ENCODE data around the gene RNF223. TPM values are rescaled to one million over a fixed set of nuclear protein-coding genes. Genes with fewer than 3 reads are reported as not detected.

The RNF223 gene
- polyA plus RNA-seq (2011; rRNA removed) (not detected in 2 replicates), polyA plus RNA-seq (2017; fragmentation: RNase III; extraction: RNeasy Plus Mini Kit Qiagen cat#74134 plus additional on column Dnase treatment) (0.08 TPM in 1 of 3 replicates, not detected in the others), polyA minus RNA-seq (2011; rRNA and poly(A)+ RNA removed) (0.08 TPM in 1 of 2 replicates, not detected in the other)
- polyA plus RNA-seq (2012; cell fraction: cytosol; rRNA removed), result 0.07 and 0.08 TPM in 2 replicates
- polyA plus RNA-seq (2012; cell fraction: nucleus; rRNA removed), result 0.12 TPM in 1 of 2 replicates, not detected in the other

DNA sequence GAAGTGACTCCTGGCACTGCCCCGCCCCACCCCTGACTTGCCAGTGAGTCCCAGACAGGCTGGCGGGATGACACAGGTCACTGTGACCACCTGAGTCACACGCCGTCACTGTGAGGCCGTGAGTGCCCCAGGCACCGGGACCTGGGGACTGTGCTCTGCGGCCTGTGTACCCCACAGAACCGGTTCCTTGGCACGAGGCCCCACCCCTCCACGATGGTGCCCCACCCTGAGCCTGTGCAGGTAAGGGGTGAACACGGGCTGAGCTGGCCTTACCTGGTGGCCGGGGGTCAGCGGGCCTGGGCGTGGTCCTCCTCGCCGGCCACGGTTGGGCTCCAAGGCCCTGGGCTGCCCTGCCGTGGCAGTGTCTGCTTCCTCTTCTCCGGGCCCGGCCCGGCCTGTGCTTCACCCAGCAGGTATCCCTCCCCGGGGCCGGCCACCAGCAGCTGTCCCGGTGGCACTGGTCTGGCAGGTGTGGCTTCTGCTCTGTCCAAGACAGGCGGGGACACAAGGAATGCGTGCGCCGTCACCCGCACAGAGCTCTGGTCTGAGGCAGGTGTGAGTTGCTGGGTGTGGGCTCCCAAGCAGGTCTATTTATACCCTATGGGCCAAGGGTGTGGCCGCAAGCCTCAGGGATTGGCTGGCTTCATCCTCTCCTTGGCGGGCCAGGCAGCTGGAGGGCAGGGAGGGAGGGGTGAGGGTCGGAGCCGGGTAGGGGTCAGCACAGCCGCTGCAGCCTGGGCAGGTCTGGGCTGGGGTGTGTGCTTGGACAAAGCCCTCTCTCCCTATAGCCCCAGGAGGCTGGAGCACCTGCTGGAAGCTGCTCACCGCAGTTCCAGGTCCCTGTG is at the start of gene RNF223:
RNF223 (minus strand) TSS at position 564 of the 845 bp plus-strand sequence. CDS start 1,740 bp downstream, outside the sequence.
- FAIRE-seq, result no peak
- ATAC-seq, result peak; percentile 15 to 21; a peak in 4 of 6 replicates
- H3K4me2 ChIP-seq, result peak within 1 kb of the TSS; percentile 19; the same call in 1 of the 3 replicates
- peaks cover 28% of the 10 kb centered on the region for H3K4me1 ChIP-seq
- peak within 1 kb of the TSS in 1 of 2 experiments; percentile 63; a peak in 3 of 6 replicates for H3K27ac ChIP-seq
- DNase-seq (ENCODE audit: low read depth in 1 of 2, low spot score in 1 of 2), result no peak
- WGBS (ENCODE audit: missing lambda C conversion rate), result 56% methylated on average over 8 of the region's 35 CpGs
- no peaks in the 10 kb centered on the region for H3K9me3 ChIP-seq
- no peak for TF ChIP-seq ZNF302 (CRISPR knock-in tag; IDR thresholded peaks at IDR 0.05)
- no peak for TF ChIP-seq SMC3 (IDR thresholded peaks at IDR 0.05)
- TF ChIP-seq HOXB5 (CRISPR knock-in tag; IDR thresholded peaks at IDR 0.05), result no peak
- TF ChIP-seq ZFP36 (IDR thresholded peaks at IDR 0.05; ENCODE audit: borderline replicate concordance, partially characterized antibody), result no peak
- no peak for TF ChIP-seq KDM5A (IDR thresholded peaks at IDR 0.05)
- TF ChIP-seq CEBPB (IDR thresholded peaks at IDR 0.05), result no peak
- ChIA-PET CTCF (interaction anchor here (1.0 to 2.0 kb wide), 4 partner anchors 10 to 58 kb away, joined by 4 to 7 read pairs (median 5); no protein-coding TSS in a partner anchor), POLR2A (no interaction called here)
- H3K4me3 ChIP-seq, result no peak within 1 kb of the TSS

DNA sequence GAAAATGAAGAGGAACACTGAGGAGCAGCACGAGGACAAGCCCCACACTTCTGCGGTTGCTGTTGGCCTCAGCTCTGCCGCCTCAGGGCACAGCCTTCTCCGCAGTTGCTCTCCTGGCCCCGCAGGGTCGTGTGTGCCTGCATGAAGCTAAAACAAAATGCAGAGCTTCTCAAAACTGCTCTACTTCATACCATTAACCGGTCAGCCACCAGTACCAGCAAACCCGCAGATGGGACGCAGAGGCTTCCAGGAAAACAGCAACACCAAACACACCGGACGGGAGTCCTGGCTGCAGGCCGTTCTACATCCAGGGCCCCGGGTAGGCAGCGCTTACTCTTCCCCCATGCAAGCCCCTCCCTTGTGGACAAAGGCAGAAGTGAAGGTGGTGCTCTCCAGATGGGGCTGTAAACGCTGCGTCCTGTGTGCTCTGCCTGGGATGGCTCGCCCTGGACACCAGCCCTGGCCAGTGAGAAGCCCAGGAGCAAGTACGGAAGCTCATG is 48.9 kb upstream of the RNF223 start:
- ChIA-PET POLR2A (interaction anchor here (0.5 kb wide), 1 partner anchor 106 kb away, joined by 3 read pairs; no protein-coding TSS in a partner anchor), CTCF (interaction anchor here (0.7 to 5.5 kb wide), 43 partner anchors 8 to 321 kb away, joined by 3 to 72 read pairs (median 6); partner anchors contain the start of genes B3GALT6, RNF223 and SDF4)
- no peak for TF ChIP-seq HEYL (CRISPR knock-in tag; IDR thresholded peaks at IDR 0.05)
- ATAC-seq, result peak; percentile 20 to 22; a peak in 3 of 6 replicates
- no peak for FAIRE-seq
- peak in 1 of 2 experiments; percentile 18 for DNase-seq (ENCODE audit: low read depth in 1 of 2, low spot score in 1 of 2)
- no peak overlapping the region for H3K4me2 ChIP-seq
- H3K9me3 ChIP-seq, result no peaks in the 10 kb centered on the region
- H3K27ac ChIP-seq, result no peak overlapping the region
- WGBS (ENCODE audit: missing lambda C conversion rate), result 84% methylated on average over 15 of the region's 18 CpGs
- no peak overlapping the region for H3K4me3 ChIP-seq
- peaks cover 4% of the 10 kb centered on the region; the same call in 1 of the 3 replicates for H3K4me1 ChIP-seq

DNA sequence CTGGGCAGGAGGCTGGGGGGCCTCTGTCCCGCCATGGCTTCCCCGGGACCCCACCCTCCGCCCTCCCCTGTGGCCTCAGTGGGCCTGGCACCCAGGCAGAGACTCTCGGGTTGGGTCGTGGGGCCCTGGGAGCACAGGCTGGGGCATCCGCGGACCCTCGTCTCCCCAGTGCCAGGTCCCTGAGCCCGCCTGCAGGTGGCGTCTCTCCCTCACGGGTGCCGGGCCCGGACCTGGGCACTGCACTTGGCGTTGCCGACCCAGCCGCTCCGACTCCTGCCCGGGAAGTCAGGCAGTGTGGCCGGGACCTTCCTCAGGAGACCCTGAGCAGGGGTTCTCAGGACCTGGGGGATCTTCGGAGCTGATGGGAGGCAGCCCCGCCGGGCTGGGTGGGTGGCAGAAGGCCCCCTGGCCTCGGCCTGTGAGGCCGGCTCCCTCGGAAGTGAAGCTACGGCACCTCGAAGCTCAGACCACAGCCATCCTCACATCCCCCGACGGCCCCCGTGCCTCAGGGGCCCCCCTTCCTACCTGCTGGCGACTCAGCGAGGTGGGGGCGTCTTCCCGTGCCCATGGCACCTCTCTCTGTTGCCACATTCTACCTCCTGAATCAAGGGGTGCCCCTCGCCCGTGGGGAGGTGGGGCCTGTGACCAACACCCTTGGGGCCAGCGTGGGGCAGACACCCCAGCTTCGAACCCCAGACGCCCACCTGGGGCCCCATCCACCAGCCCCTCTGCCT is 48.1 kb upstream of the RNF223 start:
- FAIRE-seq (no peak), ATAC-seq (peak; percentile 90 to 95), DNase-seq (ENCODE audit: low read depth in 1 of 2, low spot score in 1 of 2) (peak; percentile 58 to 76)
- 26% methylated on average over 13 of the region's 39 CpGs for WGBS (ENCODE audit: missing lambda C conversion rate)
- Histone ChIP-seq H3K4me3 (no peak overlapping the region), H3K9me3 (no peaks in the 10 kb centered on the region), H3K27ac (peak overlapping the region in 1 of 2 experiments; percentile 67; a peak in 3 of 6 replicates), H3K4me2 (peak overlapping the region; percentile 72), H3K4me1 (peaks cover 4% of the 10 kb centered on the region; the same call in 1 of the 3 replicates)
- ChIA-PET CTCF (interaction anchor here (0.6 to 5.5 kb wide), 57 partner anchors 8 to 322 kb away, joined by 3 to 72 read pairs (median 5); partner anchors contain the start of genes B3GALT6, RNF223 and SDF4), POLR2A (interaction anchor here (0.5 kb wide), 1 partner anchor 105 kb away, joined by 3 read pairs; no protein-coding TSS in a partner anchor)
- TF ChIP-seq KDM1A (IDR thresholded peaks at IDR 0.05; ENCODE audit: low read depth) (no peak), NFE2L2 (conservative IDR thresholded peaks at IDR 0.05; ENCODE audit: low read length) (no peak), CBX8 (IDR thresholded peaks at IDR 0.05) (no peak), FOSB (CRISPR knock-in tag; IDR thresholded peaks at IDR 0.05) (no peak), HOXA7 (CRISPR knock-in tag; IDR thresholded peaks at IDR 0.05) (no peak), HOXB13 (CRISPR knock-in tag; IDR thresholded peaks at IDR 0.05; ENCODE audit: low read depth) (no peak), ZNF302 (CRISPR knock-in tag; IDR thresholded peaks at IDR 0.05) (no peak), CHD2 (IDR thresholded peaks at IDR 0.05; ENCODE audit: low read length, partially characterized antibody) (no peak), EP300 (IDR thresholded peaks at IDR 0.05) (no peak), ZFP36 (IDR thresholded peaks at IDR 0.05; ENCODE audit: borderline replicate concordance, partially characterized antibody) (no peak), CHD4 (IDR thresholded peaks at IDR 0.05; ENCODE audit: borderline replicate concordance) (no peak), RCOR1 (IDR thresholded peaks at IDR 0.05; ENCODE audit: low read depth, low read length) (no peak), EHF (CRISPR knock-in tag; IDR thresholded peaks at IDR 0.05) (no peak), FOXS1 (CRISPR knock-in tag; IDR thresholded peaks at IDR 0.05) (no peak), CEBPB (IDR thresholded peaks at IDR 0.05) (no peak), GATA3 (IDR thresholded peaks at IDR 0.05; ENCODE audit: borderline replicate concordance) (no peak), FOSL2 (IDR thresholded peaks at IDR 0.05) (no peak), FOSL2 (CRISPR knock-in tag; IDR thresholded peaks at IDR 0.05) (no peak), SMC3 (IDR thresholded peaks at IDR 0.05) (peak; percentile 90)
- TF ChIP-seq, protein P1, sequence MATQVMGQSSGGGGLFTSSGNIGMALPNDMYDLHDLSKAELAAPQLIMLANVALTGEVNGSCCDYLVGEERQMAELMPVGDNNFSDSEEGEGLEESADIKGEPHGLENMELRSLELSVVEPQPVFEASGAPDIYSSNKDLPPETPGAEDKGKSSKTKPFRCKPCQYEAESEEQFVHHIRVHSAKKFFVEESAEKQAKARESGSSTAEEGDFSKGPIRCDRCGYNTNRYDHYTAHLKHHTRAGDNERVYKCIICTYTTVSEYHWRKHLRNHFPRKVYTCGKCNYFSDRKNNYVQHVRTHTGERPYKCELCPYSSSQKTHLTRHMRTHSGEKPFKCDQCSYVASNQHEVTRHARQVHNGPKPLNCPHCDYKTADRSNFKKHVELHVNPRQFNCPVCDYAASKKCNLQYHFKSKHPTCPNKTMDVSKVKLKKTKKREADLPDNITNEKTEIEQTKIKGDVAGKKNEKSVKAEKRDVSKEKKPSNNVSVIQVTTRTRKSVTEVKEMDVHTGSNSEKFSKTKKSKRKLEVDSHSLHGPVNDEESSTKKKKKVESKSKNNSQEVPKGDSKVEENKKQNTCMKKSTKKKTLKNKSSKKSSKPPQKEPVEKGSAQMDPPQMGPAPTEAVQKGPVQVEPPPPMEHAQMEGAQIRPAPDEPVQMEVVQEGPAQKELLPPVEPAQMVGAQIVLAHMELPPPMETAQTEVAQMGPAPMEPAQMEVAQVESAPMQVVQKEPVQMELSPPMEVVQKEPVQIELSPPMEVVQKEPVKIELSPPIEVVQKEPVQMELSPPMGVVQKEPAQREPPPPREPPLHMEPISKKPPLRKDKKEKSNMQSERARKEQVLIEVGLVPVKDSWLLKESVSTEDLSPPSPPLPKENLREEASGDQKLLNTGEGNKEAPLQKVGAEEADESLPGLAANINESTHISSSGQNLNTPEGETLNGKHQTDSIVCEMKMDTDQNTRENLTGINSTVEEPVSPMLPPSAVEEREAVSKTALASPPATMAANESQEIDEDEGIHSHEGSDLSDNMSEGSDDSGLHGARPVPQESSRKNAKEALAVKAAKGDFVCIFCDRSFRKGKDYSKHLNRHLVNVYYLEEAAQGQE (IDR thresholded peaks at IDR 0.05), result no peak
- TF ChIP-seq, protein P2, sequence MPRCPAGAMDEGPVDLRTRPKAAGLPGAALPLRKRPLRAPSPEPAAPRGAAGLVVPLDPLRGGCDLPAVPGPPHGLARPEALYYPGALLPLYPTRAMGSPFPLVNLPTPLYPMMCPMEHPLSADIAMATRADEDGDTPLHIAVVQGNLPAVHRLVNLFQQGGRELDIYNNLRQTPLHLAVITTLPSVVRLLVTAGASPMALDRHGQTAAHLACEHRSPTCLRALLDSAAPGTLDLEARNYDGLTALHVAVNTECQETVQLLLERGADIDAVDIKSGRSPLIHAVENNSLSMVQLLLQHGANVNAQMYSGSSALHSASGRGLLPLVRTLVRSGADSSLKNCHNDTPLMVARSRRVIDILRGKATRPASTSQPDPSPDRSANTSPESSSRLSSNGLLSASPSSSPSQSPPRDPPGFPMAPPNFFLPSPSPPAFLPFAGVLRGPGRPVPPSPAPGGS (IDR thresholded peaks at IDR 0.05), result no peak
- TF ChIP-seq, protein P3, sequence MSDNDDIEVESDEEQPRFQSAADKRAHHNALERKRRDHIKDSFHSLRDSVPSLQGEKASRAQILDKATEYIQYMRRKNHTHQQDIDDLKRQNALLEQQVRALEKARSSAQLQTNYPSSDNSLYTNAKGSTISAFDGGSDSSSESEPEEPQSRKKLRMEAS (IDR thresholded peaks at IDR 0.05), result no peak
